ENCODE data around the gene KIF22. TPM values are rescaled to one million over a fixed set of nuclear protein-coding genes. Genes with fewer than 3 reads are reported as not detected.
"Not testable (repeated sequence)": the region's sequence is repeated elsewhere in the genome, so short reads cannot be mapped to it uniquely, and the experiment has no call there.

KIF22 gene
- polyA plus RNA-seq, 1 of the 3 experiments (the other 2 are of a cell fraction) = 64.1 TPM

GRCh38 chr16:29830774-29831173, 40.2 kb downstream of the KIF22 start (continued):
- TF ChIP-seq REST (IDR thresholded peaks at IDR 0.05; ENCODE audit: low read depth, low read length) (no peak), USF1 (IDR thresholded peaks at IDR 0.05; ENCODE audit: borderline replicate concordance, low read depth) (no peak), PBX3 (IDR thresholded peaks at IDR 0.05) (no peak), SMC3 (IDR thresholded peaks at IDR 0.05; ENCODE audit: low read depth, low read length) (no peak), FOSL2 (IDR thresholded peaks at IDR 0.05; ENCODE audit: borderline replicate concordance, low read depth) (no peak), MEF2A (IDR thresholded peaks at IDR 0.05; ENCODE audit: borderline replicate concordance, low read depth) (no peak), FOXM1 (IDR thresholded peaks at IDR 0.05; ENCODE audit: low read depth) (no peak)

- no peak overlapping the region for H2AFZ ChIP-seq (ENCODE audit: low read depth)
- peaks cover 46% of the 10 kb centered on the region for H3K79me2 ChIP-seq (ENCODE audit: insufficient read depth)
- H4K20me1 ChIP-seq (ENCODE audit: insufficient read depth) = no peaks in the 10 kb centered on the region
- no peak overlapping the region for H3K9ac ChIP-seq
- no peaks in the 10 kb centered on the region for H3K27me3 ChIP-seq (ENCODE audit: insufficient read depth)
- DNase-seq = no peak
- TF ChIP-seq POLR2AphosphoS5 (IDR thresholded peaks at IDR 0.05; ENCODE audit: low read depth, low read length) (no peak), CHD2 (IDR thresholded peaks at IDR 0.05; ENCODE audit: low read length, partially characterized antibody) (no peak), NRF1 (IDR thresholded peaks at IDR 0.05; ENCODE audit: low read depth, low read length) (no peak), RXRA (IDR thresholded peaks at IDR 0.05; ENCODE audit: borderline replicate concordance, low read depth) (no peak), USF1 (IDR thresholded peaks at IDR 0.05; ENCODE audit: borderline replicate concordance, low read depth) (no peak), REST (IDR thresholded peaks at IDR 0.05; ENCODE audit: low read depth, low read length) (no peak), TAF1 (IDR thresholded peaks at IDR 0.05; ENCODE audit: borderline replicate concordance, low read depth, low read length) (no peak), NFIC (IDR thresholded peaks at IDR 0.05; ENCODE audit: borderline replicate concordance) (no peak)
- no peak overlapping the region for H3K4me2 ChIP-seq
- no peaks in the 10 kb centered on the region for H3F3A ChIP-seq (replicated peaks; ENCODE audit: insufficient read depth)
- peaks cover 9 to 25% of the 10 kb centered on the region in 2 experiments for H3K36me3 ChIP-seq (replicated peaks in 1 of 2; ENCODE audit: control insufficient read depth in 1 of 2, insufficient read depth in 2 of 2, low read length in 1 of 2)
- no peaks in the 10 kb centered on the region for H3K4me1 ChIP-seq (ENCODE audit: control insufficient read depth in 1 of 2, insufficient read depth in 2 of 2, low read depth in 1 of 2, low read length in 1 of 2)
- no peak overlapping the region for H3K4me3 ChIP-seq (ENCODE audit: low read depth in 2 of 2, low read length in 1 of 2)
- H3K27ac ChIP-seq (ENCODE audit: low read depth in 2 of 2, low read length in 1 of 2) = no peak overlapping the region
- ChIA-PET CTCF (no interaction called here), POLR2A (no interaction called here)
- 91% methylated on average over 1 of the region's 2 CpGs for WGBS (ENCODE audit: low lambda C conversion rate)
- no peaks in the 10 kb centered on the region for H3K9me2 ChIP-seq
- H3K9me3 ChIP-seq = no peaks in the 10 kb centered on the region
Measured at GRCh38 chr16:29831490-29831889, 40.9 kb downstream of the KIF22 start.

GRCh38 chr16:29833219-29833618, 42.7 kb downstream of the KIF22 start:
- H3K27ac ChIP-seq (ENCODE audit: low read depth in 2 of 2, low read length in 1 of 2); DNase-seq; H3K9me3 ChIP-seq; H3F3A ChIP-seq (replicated peaks; ENCODE audit: insufficient read depth); H3K27me3 ChIP-seq (ENCODE audit: insufficient read depth); H3K9ac ChIP-seq; H3K9me2 ChIP-seq; H3K4me1 ChIP-seq (ENCODE audit: control insufficient read depth in 1 of 2, insufficient read depth in 2 of 2, low read depth in 1 of 2, low read length in 1 of 2); H3K4me3 ChIP-seq (ENCODE audit: low read depth in 2 of 2, low read length in 1 of 2); H3K4me2 ChIP-seq; H4K20me1 ChIP-seq (ENCODE audit: insufficient read depth); H2AFZ ChIP-seq (ENCODE audit: low read depth): not testable (repeated sequence)
- POLR2A ChIA-PET = interaction anchor here (0.6 kb wide), 1 partner anchor 12 kb away, joined by 3 read pairs; no protein-coding TSS in a partner anchor
- CTCF ChIA-PET = interaction anchor here (1.5 to 3.0 kb wide), 3 partner anchors 15 to 30 kb away, joined by 5 to 8 read pairs (median 6); partner anchors contain the start of genes CDIPT and PAGR1
- H3K79me2 ChIP-seq (ENCODE audit: insufficient read depth) = peaks cover 28% of the 10 kb centered on the region
- WGBS (ENCODE audit: low lambda C conversion rate) = 100% methylated on average over 4 of the region's 4 CpGs
- peaks cover 17 to 36% of the 10 kb centered on the region in 2 experiments for H3K36me3 ChIP-seq (replicated peaks in 1 of 2; ENCODE audit: control insufficient read depth in 1 of 2, insufficient read depth in 2 of 2, low read length in 1 of 2)

Measured in SK-N-SH (cell line).